AML-193 (cell line): ENCODE data around the gene IGSF10.
"Not testable (repeated sequence)": the region's sequence is repeated elsewhere in the genome, so short reads cannot be mapped to it uniquely, and the experiment has no call there.

ENCODE experiments used
- DNase-seq, 2 experiments: peaks; one replicate each; lab custom pipeline; 2025; lab: John Stamatoyannopoulos, UW

The IGSF10 gene, protein sequence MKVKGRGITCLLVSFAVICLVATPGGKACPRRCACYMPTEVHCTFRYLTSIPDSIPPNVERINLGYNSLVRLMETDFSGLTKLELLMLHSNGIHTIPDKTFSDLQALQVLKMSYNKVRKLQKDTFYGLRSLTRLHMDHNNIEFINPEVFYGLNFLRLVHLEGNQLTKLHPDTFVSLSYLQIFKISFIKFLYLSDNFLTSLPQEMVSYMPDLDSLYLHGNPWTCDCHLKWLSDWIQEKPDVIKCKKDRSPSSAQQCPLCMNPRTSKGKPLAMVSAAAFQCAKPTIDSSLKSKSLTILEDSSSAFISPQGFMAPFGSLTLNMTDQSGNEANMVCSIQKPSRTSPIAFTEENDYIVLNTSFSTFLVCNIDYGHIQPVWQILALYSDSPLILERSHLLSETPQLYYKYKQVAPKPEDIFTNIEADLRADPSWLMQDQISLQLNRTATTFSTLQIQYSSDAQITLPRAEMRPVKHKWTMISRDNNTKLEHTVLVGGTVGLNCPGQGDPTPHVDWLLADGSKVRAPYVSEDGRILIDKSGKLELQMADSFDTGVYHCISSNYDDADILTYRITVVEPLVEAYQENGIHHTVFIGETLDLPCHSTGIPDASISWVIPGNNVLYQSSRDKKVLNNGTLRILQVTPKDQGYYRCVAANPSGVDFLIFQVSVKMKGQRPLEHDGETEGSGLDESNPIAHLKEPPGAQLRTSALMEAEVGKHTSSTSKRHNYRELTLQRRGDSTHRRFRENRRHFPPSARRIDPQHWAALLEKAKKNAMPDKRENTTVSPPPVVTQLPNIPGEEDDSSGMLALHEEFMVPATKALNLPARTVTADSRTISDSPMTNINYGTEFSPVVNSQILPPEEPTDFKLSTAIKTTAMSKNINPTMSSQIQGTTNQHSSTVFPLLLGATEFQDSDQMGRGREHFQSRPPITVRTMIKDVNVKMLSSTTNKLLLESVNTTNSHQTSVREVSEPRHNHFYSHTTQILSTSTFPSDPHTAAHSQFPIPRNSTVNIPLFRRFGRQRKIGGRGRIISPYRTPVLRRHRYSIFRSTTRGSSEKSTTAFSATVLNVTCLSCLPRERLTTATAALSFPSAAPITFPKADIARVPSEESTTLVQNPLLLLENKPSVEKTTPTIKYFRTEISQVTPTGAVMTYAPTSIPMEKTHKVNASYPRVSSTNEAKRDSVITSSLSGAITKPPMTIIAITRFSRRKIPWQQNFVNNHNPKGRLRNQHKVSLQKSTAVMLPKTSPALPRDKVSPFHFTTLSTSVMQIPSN (N-terminal part only)

DNA sequence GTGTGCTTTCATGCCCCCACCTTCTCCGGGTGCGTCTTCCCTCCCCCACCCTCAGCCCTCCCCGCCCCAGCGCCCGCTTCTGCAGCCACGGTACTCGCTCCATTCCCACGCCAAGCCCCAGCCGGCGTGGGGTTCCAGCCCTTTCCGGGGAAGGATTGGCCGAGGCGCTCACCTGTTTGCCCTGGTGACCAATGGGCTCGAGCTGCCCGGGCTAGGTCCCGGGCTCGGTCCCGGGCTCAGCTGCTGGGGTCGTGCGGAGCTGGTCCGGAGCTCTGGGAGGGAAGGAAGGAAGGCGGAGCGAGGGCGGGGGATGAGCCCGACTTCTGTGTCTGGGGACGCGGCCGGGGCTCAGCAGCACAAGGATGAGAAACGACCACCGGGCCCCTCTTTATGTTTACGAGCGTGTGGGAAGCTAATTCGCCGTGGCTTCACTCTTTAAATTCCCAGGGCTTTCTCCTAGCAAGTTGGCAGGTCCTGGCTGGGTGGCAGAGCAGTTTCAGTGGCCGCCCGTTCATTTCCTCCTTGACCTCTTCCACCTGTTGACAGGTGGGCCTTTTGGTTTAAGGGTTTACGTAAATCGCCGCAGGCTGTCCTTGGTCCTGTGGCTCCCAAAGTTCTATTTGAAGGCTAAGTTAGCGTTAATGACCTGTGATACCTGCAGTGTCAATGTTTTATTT is at the start of gene IGSF10:
IGSF10 (minus strand) TSS at position 288 of the 677 bp plus-strand sequence. CDS start 2,352 bp downstream, outside the sequence.
- DNase-seq, result no peak

GRCh38 chr3:151509468-151510135 is 48.7 kb upstream of the IGSF10 start:
- not testable (repeated sequence) for DNase-seq

DNA sequence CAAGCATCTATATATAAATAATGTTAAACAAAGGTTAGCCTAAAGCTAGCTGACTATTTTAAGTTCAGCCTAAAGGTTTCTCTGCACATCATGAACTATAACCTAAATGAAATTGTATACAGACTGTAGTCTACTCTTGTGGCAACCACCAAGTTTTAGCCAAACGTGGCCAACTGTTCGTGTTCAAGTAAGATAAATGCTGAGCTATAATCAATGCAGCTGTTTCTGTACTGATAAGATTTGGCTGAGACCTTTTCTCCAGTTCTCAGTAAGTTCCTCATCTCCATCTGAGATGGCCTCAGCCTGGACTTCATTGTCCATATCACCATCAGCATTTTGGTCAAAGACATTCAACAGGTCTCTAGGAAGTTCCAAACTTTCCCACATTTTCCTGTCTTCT is 43.7 kb upstream of the IGSF10 start:
- no peak for DNase-seq

DNA sequence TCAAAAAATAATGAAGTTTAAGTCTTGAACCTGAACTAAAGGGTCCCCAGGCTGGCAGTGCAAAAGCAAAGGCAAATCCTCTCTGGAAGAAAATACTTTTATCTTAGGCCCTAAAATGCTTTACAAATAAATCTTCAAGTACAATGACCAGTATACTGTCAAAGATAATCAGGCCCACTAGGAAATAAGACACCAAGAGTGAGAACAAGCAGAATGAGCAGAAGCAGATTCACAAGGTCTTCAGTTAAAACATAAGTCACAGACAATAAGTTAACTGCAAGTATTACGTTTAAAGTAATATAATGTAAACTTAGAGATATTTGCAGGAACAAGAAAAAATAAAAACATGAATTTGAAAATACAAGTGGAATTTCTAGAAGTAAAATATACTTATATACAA is 42.2 kb upstream of the IGSF10 start:
- no peak for DNase-seq

DNA sequence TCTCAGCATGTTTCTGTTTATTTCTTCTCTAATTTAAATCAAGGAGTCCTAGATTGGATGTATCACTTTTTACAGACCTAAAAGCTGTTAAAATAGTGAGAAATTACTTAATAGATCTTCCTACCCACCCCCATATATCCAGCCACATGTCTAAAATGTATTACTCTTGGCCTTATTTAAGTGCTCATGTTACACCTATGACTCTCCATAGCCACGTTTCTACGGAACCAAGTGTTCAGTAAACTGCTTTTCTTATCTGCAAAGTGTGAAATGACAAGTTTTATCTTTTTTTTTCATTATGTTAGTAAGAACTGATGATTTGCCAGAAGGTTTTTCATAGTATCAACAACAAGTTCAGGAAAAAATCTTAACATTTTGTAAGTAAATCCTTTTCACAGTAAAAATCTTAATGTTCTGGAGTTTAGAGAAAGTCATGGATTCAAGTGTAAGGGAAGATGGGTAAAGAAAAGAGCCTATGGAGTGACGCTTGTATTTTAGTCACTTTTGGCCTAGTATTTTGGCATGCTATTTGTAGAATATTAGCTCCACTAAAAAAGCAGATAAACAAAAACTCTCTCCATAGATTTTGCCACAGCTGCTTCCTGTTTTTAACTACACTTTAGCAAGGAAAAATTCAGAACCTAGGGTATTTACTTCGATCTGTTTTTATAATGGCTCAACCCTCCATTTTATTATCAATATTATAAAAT is 41.2 kb upstream of the IGSF10 start:
- no peak for DNase-seq

DNA sequence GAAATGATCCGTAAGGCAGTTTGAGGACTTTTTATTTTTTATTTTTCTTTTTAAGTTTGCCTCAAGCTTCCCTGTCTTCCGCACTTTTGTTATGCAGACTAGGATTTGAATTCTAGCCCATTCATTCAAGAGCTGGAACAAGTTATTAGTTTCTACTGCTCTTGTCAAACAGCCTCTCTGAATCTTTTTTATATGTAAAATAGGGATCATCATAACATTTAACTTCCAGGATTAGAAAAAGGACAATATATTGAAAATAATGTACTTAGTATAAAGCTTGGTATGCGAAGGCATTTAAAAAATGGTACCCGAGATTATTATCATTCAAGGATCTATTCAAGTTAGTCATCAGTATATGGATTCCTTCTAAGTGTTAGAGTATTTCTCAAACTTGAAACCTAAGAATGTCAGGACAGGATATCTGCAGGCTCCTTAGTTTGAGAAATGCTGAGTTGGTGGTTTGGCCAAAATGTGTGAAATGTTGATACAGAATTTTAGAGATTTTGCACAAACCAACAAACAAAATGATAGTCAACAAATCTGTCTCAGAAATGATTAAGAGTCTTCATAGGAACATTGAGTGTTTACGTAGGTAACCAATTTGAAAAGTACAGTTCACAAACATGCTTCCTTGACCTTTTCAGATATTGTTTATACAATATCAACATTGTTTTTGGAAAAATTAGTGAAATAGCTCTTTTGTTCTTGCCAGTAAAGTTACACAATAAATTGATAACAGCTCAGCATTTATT is 40.5 kb upstream of the IGSF10 start:
- DNase-seq, result no peak

DNA sequence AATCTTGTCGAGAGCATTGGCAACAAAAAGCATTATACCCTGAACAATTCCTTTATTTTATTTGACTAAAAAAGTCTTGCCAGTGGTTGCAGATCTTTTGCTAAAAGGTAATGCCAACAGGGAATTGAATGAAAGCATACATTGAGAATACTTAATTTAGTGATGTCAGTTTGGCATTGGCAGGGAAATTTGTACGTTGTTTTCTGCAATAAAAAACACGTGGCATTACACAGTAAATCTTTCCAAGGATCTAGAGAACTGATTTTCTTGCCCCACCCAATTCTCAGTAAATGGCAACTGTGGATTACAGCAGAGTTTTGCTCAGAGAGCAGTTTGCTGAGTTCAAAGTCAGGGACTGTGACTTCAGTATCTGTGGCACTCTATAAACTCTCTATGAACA is 38.3 kb upstream of the IGSF10 start:
- no peak for DNase-seq

- no peak for DNase-seq
Measured at GRCh38 chr3:151491525-151491924, 30.7 kb upstream of the IGSF10 start.

- not testable (repeated sequence) for DNase-seq
Measured at GRCh38 chr3:151487833-151488232, 27.0 kb upstream of the IGSF10 start.

GRCh38 chr3:151483961-151484520 is 23.2 kb upstream of the IGSF10 start:
- no peak for DNase-seq

- DNase-seq, result no peak
Measured at GRCh38 chr3:151483488-151483887, 22.6 kb upstream of the IGSF10 start.

DNA sequence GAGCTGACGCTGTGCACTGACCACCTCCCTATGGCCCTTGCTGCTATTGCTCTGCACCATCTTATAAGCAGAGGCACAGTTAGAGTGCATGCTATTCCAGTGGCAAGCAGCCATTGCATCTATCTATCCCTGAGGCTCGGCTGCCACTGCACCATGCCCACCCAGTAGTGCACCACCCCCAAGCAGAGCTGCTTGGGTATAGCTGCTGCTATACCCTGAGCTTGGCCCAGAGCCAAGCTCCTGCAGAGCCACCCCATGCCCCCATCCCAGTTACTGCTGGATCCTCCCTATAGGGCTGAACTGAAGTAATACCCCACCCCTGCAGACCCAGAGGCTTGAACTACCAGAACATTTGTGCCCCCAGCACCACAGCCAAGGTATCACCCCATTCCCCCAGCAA is 19.6 kb upstream of the IGSF10 start:
- DNase-seq, result no peak

GRCh38 chr3:151479452-151479851 is 18.6 kb upstream of the IGSF10 start:
- DNase-seq, result no peak

DNA sequence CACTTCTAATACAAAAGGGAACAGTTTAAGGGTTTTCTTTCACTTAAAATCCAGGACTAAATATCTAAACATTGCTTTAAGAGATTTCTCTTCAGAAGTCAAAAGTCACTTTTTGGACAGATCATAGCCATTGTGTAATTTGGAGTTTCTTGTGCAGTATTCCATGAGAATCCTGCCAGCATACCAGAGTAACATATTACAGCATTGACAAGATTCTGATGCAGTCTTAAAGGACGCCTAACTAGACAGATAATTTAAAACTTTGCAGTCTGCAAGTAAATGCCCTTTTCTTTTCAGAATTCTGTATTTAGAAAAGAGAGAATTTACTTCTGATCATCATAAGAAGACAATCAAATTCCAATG is 17.5 kb upstream of the IGSF10 start:
- DNase-seq, result no peak

DNA sequence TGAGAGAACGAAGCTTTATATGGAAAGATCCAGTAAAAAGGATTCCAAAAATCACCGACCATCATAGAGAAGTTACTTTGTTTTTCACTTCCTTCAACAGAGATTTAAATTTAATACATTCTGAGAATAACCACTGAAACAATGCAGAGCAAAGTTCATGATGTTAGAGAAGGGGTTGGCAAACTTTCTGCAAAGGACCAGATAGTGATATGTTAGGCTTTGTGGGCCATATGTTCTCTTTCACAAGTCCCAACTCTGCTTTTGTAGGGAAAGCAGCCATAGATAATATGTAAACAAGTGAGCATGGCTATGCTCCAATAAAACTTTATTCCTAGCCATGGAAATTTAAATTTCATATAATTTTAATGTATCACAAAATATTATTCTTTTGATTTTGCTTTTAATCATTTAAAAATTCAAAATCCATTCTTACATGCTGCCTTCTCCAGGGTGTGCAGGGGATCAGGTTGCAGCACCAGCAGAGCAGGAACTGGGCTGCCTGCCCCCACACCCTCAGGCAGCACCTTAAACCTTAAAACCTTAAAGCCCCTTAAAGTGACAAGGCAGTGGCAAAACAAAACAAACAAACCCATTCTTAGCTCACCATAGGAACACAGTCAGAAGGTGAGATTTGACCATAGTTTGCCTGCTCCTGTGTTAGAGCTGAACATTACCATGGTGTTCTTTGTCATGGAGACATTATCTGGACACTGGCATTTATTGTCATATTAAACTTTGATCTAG is 16.9 kb upstream of the IGSF10 start:
- no peak for DNase-seq

DNA sequence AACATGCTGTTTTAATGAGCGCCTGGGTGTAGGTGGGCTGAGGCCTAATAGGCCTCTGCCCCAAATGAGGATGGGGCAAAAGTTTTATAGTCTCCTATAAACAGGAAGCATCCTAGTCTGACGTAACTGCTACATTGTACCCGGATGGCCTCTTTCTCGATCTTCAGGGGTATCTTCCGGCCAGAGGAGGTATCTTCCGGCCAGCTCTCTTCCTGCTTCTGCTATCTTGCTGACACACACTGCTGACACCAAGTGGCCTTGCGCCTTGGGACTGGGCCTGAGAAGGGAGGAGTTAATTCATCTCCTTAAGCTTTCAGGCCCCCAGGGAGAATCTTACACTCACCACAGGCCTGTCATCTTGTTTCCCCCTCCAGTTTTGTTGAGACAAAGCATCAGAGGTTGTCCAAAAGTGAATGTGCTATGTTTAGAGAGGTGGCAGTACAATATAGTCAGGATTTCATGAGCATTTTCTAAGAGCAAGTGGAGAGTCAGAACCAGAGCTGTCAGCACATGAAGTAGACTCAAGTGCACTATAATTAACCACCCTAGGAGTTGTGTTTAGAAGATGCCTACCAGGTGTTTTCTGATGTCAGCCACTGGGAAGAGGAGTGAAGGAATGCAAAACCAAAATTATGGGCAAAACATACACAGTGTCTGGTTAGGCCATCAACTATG is 15.6 kb upstream of the IGSF10 start:
- DNase-seq, result no peak

- peak; percentile 61 to 71 for DNase-seq
Measured at GRCh38 chr3:151468284-151468917, 7.5 kb upstream of the IGSF10 start.

DNA sequence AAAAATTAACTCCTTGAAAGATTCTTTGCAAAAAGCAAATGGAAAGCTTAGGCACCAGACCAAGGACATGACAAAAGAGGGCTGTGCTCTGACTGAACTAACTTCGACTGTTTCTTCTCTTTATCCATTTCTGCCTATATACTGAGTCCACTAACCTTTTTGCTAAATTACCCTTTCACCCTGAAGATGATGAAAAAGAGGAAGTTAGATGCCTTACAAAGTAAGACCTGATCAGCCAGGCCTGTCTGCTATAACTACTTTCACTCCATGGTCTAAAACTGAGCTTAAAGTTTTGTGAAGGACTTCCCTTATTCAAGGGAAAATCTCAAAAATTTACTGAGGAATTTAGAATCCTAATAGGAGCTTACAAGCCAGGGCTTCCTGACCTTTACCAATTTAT is 6.2 kb upstream of the IGSF10 start:
- peak; percentile 61 to 69 for DNase-seq
